Mononuclear cell (primary cell): ENCODE results near the gene CNTN6. TPM values are rescaled to one million over a fixed set of nuclear protein-coding genes. Genes with fewer than 3 reads are reported as not detected.

Experiments used
- H3K27me3 ChIP-seq: 2 replicates; pipeline ENCODE4 v1.6.0; 2011; ENCODE audit warnings: low read length, control low read depth; ENCODE audit not compliant: insufficient read depth
- H3K4me1 ChIP-seq: 2 replicates; pipeline ENCODE4 v1.5.1; 2011; ENCODE audit warnings: mild to moderate bottlenecking, low read length, control low read depth; ENCODE audit not compliant: insufficient read depth
- H3K4me3 ChIP-seq: 2 replicates; pipeline ENCODE4 v1.5.1; 2011; ENCODE audit warnings: mild to moderate bottlenecking, low read length, moderate library complexity
- H3K9me3 ChIP-seq: 2 replicates; pipeline ENCODE4 v1.5.1; 2011; ENCODE audit warnings: low read depth, mild to moderate bottlenecking, control low read depth, low read length
- total RNA-seq: library from RNA; depleted of rRNA; stranded (reverse); fragments of >200 nt; gene quantifications from one replicate; pipeline ENCODE4 v1.2.3, GENCODE V29; 2012

The CNTN6 gene
- total RNA-seq, 1 donor: 0.21 TPM

DNA sequence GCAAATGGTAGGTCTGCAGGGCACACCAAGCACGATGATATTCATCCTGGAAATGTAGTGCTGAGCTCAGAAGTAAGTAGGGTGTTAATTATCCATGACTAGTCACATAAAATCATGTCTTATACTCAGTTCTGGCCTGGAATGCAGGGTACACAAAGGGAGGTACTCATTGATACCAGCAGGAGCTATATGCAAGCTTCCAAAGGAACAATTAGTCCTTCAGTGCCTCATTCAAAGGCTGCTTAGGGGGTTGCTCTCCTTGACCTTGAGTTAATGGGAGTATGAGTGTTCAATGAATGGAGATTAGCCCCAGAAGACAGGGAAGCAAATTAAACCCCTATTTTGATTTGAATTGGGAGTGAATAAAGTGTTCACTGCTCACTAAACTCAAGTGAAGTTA is 38.3 kb downstream of the CNTN6 start:
- H3K27me3 ChIP-seq: no peaks in the 10 kb centered on the region
- no peaks in the 10 kb centered on the region for H3K9me3 ChIP-seq
- H3K4me1 ChIP-seq: no peaks in the 10 kb centered on the region
- H3K4me3 ChIP-seq: no peak overlapping the region

DNA sequence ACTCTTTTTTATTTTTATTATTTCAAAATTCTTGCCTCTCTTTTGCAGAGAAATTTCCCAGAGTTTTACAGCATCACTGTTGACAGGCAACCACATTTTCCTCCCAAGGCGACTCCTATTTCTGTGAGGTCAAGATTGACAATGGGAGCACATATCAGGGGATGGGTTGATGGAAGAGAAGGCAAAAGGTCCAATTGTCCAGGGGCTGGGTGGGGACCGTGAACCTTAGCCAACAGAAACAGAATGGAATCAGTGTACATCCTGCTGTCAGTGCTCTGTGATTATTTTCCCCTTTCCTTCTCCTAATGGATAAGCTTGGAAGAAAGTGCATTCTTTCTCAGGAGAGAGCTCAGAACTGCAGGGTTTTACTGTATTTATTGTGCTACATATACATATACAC is 42.4 kb downstream of the CNTN6 start:
- Histone ChIP-seq H3K4me1 (no peaks in the 10 kb centered on the region), H3K9me3 (no peaks in the 10 kb centered on the region), H3K27me3 (no peaks in the 10 kb centered on the region), H3K4me3 (no peak overlapping the region)

DNA sequence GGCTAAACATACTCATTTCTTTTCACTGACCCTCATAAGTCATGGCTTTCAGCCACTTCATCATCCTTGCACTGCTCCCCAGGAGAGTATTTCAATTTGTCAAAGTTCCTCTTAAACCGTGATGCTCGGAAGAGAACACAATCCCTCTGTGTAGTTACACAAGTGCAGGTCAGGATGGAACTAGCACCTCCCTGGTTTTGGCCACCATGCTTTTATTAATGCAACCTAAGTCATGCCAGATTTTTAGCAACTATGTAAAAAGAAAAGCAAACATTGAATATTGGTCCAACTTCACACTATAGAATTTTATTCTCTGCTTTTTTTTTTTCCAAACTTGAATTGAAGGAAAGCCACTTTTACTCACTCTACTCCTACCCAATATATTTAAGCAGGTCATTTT is 45.2 kb downstream of the CNTN6 start:
- H3K4me1 ChIP-seq: no peaks in the 10 kb centered on the region
- H3K27me3 ChIP-seq: no peaks in the 10 kb centered on the region
- H3K9me3 ChIP-seq: no peaks in the 10 kb centered on the region
- no peak overlapping the region for H3K4me3 ChIP-seq

DNA sequence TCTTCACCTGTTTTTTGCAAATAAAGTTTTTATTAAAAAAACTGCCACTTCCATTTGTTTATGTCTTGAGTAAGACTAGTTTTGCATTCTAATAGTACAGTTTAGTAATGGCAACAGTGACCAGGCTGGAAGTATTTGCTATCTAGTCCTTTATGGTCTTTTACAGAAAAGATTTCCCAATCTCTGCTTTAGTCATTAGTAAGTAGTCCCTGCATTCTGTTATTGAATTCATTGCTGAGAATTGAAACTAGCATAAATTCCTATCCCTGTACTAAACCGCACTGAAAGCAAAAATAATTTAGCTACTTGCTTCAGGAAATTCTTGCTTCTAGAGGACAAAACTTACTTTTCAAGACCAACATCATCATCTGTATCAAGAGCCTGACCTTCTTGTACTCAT is 46.2 kb downstream of the CNTN6 start:
- Histone ChIP-seq H3K4me3 (no peak overlapping the region), H3K27me3 (no peaks in the 10 kb centered on the region), H3K4me1 (no peaks in the 10 kb centered on the region), H3K9me3 (no peaks in the 10 kb centered on the region)

DNA sequence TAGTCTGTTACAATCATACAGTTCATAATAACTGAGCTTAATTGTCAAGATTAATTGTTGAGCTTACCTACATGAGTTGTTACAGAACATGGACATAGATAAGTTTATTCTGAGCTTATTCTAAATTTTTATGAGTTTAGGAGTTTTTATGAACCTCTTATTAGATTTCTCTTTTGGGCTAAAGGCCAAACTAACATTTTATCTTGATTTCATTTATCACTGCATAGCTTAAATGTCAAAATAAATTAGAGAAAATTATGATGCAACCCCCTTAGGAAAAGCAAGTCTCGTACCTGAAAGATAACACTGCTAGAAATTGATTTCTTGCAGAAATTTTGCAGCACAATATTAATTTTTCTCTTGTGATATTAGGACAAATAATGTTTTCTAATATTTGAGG is 54.5 kb downstream of the CNTN6 start:
- Histone ChIP-seq H3K27me3 (no peaks in the 10 kb centered on the region), H3K4me1 (no peaks in the 10 kb centered on the region), H3K4me3 (no peak overlapping the region), H3K9me3 (no peaks in the 10 kb centered on the region)

DNA sequence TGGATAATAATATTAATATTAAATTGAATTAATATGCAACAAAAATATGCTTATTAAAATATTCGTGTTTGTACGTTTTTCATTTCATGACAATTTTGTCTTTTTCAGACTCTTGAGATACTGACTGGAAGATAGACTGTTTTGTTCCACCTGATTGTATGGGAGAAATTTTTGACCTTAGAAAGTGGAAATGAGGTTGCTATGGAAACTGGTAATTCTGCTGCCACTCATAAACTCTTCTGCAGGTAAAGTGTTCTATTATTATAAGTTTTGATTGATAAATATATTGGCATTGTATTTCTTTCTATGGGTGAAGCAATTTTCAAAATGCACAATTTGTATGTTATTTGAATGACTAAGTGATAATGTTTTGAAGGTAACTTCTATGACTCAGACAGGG is 55.0 kb downstream of the CNTN6 start:
- Histone ChIP-seq H3K9me3 (no peaks in the 10 kb centered on the region), H3K4me1 (no peaks in the 10 kb centered on the region), H3K27me3 (no peaks in the 10 kb centered on the region), H3K4me3 (no peak overlapping the region)

DNA sequence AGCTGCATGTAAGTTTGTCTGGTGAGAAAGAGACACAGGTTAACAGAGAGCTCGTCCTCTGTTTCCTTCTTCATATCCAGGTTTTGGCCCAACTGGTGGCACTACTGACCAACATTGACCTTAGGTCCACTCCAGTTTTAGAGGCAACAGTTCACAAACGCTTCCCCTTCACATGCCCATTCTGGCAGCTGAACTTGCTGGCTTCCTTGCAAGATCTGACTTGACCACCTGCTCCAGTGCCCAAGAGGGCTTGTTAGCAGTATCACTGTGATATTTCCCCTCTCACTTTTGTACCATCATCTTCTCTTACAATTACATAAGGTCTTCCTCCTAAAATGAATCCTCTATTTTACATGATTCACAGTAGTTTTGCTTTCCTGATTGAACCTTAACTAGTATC is 71.3 kb downstream of the CNTN6 start:
- H3K4me3 ChIP-seq: no peak overlapping the region
- no peaks in the 10 kb centered on the region for H3K27me3 ChIP-seq
- H3K4me1 ChIP-seq: no peaks in the 10 kb centered on the region
- no peaks in the 10 kb centered on the region for H3K9me3 ChIP-seq

DNA sequence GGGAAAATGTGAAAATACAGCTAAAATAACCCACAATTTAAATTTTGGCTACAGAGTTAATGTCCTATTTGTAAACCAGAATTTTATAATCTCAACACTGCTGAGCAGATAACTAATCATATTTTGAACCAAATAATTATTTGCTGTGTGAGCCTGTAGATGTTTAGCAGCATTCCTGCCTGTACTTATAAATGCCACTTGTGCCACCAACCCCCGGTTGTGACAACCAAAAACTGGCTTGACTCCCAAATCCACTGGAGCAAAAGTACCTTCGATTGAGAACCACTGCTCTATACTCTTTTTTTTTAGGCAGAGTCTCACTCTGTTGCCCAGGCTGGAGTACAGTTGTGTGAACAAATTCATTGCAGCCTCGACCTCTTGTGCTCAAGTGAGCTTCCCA is 78.5 kb downstream of the CNTN6 start:
- H3K4me1 ChIP-seq: no peaks in the 10 kb centered on the region
- H3K4me3 ChIP-seq: no peak overlapping the region
- peaks cover 4% of the 10 kb centered on the region for H3K9me3 ChIP-seq
- H3K27me3 ChIP-seq: no peaks in the 10 kb centered on the region

DNA sequence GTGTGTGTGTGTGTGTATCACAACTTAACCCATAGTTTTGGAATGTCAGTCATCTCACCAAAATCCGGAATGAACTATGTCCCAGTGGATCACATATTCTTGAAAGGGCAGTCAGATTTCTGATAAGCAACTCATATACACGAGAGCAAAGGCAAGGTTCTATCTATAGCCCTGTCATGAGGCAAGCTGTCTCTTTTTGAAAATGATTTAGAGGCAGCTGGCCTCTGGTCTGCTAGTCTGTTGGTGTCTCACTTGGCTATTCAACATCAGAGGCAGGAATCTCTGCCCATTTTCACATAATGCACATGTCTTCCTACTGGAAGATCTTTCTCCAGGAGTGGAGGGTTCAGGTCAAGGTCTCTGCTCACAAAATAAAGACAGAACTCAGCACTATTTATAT is 79.8 kb downstream of the CNTN6 start:
- Histone ChIP-seq H3K4me1 (no peaks in the 10 kb centered on the region), H3K4me3 (no peak overlapping the region), H3K27me3 (no peaks in the 10 kb centered on the region), H3K9me3 (peaks cover 4% of the 10 kb centered on the region)

DNA sequence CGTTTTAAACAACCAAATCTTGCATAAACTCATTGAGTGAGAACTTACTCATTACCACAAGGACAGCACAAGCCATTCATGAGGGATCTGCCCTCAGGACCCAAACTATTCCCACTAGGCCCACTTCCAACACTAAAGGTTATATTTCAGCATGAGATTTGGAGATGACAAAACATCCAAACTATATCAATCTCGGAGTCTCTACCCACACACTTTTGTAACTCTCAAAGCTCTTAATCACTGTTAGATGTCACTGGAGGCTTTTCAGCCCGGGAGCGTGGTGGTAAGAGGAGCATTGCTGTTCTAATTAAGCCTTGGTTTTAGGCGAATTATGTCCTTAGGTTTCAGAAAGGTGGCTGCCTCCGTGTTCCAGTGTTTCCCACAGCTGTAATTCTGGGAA is 86.3 kb downstream of the CNTN6 start:
- no peak overlapping the region for H3K4me3 ChIP-seq
- no peaks in the 10 kb centered on the region for H3K9me3 ChIP-seq
- H3K4me1 ChIP-seq: no peaks in the 10 kb centered on the region
- no peaks in the 10 kb centered on the region for H3K27me3 ChIP-seq

DNA sequence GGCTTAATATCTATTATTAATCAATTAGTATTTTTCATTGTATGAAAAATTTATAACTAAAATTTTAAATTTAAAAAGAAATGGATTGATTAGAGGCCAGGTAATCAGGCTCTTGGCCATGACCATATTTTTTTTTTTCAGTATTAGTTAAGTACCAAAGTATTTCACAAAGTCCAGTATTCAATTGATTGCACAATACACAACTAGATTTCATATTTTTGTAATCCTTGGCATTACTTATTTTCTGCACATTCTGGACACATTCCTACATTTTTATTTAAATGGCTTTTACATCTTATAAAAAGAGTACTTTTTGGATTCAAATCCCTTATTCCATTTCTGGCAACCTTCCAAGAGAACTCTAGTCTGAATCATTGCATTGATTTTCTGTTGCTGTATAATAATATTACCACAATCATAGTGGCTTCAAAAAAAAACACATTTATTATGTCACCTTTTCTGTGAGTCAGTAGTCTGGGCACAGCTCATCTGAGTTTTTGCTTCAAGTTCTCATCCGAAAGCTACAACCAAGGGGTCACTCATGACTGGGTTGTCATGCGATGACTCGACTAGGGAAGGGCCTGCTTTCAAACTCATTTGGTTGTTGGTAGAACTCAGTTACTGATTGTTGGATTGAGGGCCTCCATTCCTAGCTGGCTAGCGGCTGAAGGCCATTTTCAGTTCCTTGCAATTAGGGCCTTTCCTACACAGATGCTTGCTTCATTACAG is 90.7 kb downstream of the CNTN6 start:
- H3K9me3 ChIP-seq: no peaks in the 10 kb centered on the region
- H3K4me1 ChIP-seq: no peaks in the 10 kb centered on the region
- no peak overlapping the region for H3K4me3 ChIP-seq
- H3K27me3 ChIP-seq: no peaks in the 10 kb centered on the region

DNA sequence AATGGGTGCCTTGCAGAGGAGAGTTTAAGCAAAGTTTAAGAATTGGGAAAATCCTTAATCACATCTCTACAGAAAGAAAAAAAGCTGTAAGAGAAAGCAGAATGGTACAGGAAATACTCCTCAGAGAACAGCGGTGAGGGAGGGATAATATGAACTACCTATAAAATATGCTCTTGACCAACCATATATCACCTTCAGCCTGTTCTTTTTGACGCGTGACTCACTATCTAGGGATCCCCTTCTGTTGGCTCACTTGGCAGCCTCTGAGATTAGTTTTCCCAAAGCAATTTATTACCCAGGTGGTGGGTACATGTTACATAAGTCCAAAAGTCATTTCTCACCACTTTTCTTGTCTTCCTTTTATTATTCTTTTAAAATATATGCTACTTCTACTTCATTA is 97.7 kb downstream of the CNTN6 start:
- no peaks in the 10 kb centered on the region for H3K9me3 ChIP-seq
- H3K27me3 ChIP-seq: no peaks in the 10 kb centered on the region
- no peaks in the 10 kb centered on the region for H3K4me1 ChIP-seq
- H3K4me3 ChIP-seq: no peak overlapping the region

DNA sequence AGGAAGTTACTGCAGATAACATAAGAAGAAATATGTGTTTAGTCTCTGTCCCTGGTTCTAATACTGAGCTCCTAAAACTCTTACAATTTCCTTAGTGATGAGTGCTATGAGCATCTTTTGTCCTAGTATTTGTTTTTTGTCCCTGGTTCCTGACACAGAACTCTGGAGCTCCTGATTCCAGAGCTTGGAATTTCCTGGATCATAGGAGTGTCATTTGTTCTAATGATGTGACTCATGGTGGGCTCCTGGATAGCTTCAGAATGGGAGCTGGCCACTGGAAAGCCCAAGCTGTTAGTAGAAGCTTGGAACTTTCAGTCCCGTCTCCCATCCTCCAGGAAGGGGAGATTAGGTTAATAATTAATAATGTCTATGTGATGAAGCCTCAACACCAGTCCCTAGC is 98.2 kb downstream of the CNTN6 start:
- no peaks in the 10 kb centered on the region for H3K9me3 ChIP-seq
- H3K4me1 ChIP-seq: no peaks in the 10 kb centered on the region
- no peaks in the 10 kb centered on the region for H3K27me3 ChIP-seq
- no peak overlapping the region for H3K4me3 ChIP-seq

DNA sequence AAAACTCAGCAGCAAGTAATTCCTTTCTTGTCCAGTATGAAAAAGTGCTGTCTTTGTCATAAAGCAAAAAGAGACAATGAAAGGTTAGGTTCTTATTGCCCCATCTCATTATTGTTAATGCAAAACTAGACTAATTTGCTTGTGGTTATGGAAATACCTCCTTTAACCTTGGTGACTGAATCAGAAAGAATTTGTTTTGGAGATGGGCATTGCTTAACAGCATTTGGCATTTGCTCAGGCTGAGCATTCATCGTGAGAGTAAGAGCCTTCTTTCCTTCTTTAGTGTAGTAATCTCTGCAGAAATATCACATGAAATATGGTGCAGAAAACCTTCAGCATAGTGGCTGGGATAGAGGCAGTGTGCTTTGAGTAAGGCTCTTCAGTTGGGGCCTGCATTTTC is 103.1 kb downstream of the CNTN6 start:
- Histone ChIP-seq H3K4me1 (no peaks in the 10 kb centered on the region), H3K27me3 (no peaks in the 10 kb centered on the region), H3K4me3 (no peak overlapping the region), H3K9me3 (no peaks in the 10 kb centered on the region)

DNA sequence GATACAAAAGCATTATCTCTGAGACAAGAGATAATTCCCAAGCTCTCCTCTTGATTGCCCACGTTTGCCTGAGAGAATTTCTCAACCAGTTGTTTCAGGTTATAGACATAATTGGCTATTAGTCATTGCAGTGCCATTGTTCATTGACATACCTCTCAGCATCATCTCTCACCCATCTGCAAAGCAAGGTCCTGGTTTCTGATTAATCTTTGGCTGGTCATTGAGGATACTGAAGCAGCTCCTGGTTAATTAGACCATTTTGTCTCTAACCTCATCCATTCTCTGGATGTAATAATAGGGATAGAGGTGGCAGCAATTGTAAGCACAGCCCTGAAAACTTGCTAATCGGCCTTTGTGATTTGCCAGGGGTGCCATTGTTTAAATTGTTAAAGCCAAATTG is 104.2 kb downstream of the CNTN6 start:
- Histone ChIP-seq H3K27me3 (no peaks in the 10 kb centered on the region), H3K9me3 (no peaks in the 10 kb centered on the region), H3K4me3 (no peak overlapping the region), H3K4me1 (no peaks in the 10 kb centered on the region)

DNA sequence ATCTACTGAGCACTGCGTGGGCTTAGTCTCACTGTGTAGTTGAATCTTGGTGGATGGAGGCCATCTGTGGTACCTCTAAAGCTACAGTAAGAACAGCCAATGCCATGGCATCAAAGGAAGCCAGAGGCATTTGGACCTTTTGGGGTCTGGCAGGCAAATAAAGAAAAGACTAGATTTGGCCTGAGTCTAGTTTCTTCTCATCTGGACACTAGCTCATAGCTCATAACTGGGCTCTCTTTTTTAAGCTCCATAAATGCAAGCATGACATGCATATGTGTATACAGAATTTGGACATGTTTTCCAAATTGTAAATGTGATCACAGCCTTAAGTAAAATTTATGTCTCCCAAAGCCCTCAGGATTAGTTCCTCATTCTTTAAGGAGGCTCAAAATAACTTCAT is 107.5 kb downstream of the CNTN6 start:
- H3K4me3 ChIP-seq: no peak overlapping the region
- no peaks in the 10 kb centered on the region for H3K9me3 ChIP-seq
- no peaks in the 10 kb centered on the region for H3K4me1 ChIP-seq
- H3K27me3 ChIP-seq: no peaks in the 10 kb centered on the region
